Esophagus squamous epithelium (tissue), 5 donors: Measurements from ENCODE around the gene TMEM132E. TPM values are rescaled to one million over a fixed set of nuclear protein-coding genes. Genes with fewer than 3 reads are reported as not detected.

Experiments
- DNase-seq: peaks from one replicate; lab custom pipeline; 2025; lab: John Stamatoyannopoulos, UW
- H3K27ac ChIP-seq, 4 donors: fragments of 200-600 bp; sonication (generic); one replicate each; pipeline ENCODE4 v1.5.1; 2016 to 2019; ENCODE audit warnings: mild to moderate bottlenecking in 1 of 4
- H3K27me3 ChIP-seq, 4 donors: fragments of 200-600 bp; sonication (generic); 1 replicate in 3 of 4; 2 replicates in 1 of 4; pipeline versions ENCODE4 v1.5.1 to v1.6.0; 2017 to 2021; ENCODE audit warnings: antibody characterized with exemption in 1 of 4
- H3K36me3 ChIP-seq, 3 donors: fragments of 200-600 bp; sonication (generic); one replicate each; pipeline ENCODE4 v1.5.1; 2016 to 2019
- H3K4me1 ChIP-seq, 3 donors: fragments of 200-600 bp; sonication (generic); one replicate each; pipeline ENCODE4 v1.5.1; 2017 to 2019
- H3K4me3 ChIP-seq, 4 donors: fragments of 200-600 bp; sonication (generic); 1 replicate in 3 of 4; 2 replicates in 1 of 4; pipeline ENCODE4 v1.5.1; 2016 to 2019; ENCODE audit warnings: mild to moderate bottlenecking in 2 of 4, moderate library complexity in 1 of 4
- H3K9me3 ChIP-seq, 3 donors: fragments of 200-600 bp; sonication (generic); one replicate each; pipeline ENCODE4 v1.5.1; 2016 to 2019
- CTCF ChIP-seq, 6 experiments: fragments of 450-650 bp in 4 of 6; fragments of 200-600 bp in 2 of 6; sonication (generic) in 2 of 6; IDR thresholded peaks; one replicate each; pipeline ENCODE4 v1.5.1; 2016 to 2019; ENCODE audit warnings: antibody characterized with exemption in 6 of 6, mild to moderate bottlenecking in 4 of 6, moderate library complexity in 4 of 6
- POLR2A ChIP-seq, 4 donors: fragments of 450-650 bp; IDR thresholded peaks; one replicate each; pipeline ENCODE4 v1.6.1; 2017; ENCODE audit warnings: antibody characterized with exemption in 4 of 4, mild to moderate bottlenecking in 4 of 4, moderate library complexity in 3 of 4
- WGBS, 2 donors: methylation state at CpG; one replicate each; pipeline ENCODE4 v1.1.5; 2018; 5-methylcytosine and 5-hydroxymethylcytosine counted together
- intact Hi-C: fragments of 100-400 bp; cut with DNase I; formaldehyde crosslinking; loops from one replicate; pipeline ENCODE4 v1.15.0; 2022
- total RNA-seq, 4 donors: library from RNA; depleted of rRNA; stranded (reverse); fragments of >200 nt; gene quantifications; one replicate each; pipeline ENCODE4 v1.1.0, GENCODE V29; 2016
- donor health status: DM: yes; HTN: yes; CAD: no.

The TMEM132E gene
- total RNA-seq, 4 donors from 2014 or later: 0.19 TPM; not detected in 3

DNA sequence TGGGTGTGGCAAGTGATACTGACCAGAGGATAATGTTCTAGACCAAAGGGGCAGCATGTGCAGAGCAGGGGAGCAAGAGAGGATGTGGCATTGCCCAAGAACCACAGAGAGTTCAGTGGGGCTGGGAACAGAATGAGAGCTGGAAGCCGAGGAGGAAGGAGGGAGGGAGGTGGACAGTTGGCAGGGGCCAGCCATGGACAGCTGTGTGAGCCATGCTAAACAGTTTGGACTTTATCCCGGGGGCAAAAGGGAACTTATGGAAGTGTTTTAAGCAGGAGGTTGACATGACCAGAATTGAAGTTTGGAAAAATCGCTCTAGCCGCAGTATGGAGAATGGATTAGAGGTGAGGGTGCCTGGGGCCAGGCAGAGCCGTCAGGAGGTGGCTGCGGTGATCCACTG, 29.4 kb upstream of the TMEM132E start:
- no peak for DNase-seq
- H3K9me3 ChIP-seq: no peaks in the 10 kb centered on the region
- TF ChIP-seq POLR2A (IDR thresholded peaks at IDR 0.05) (no peak), CTCF (IDR thresholded peaks at IDR 0.05) (no peak)
- intact Hi-C loops: loop anchor here (10.0 kb wide), 1 partner anchor 575 kb away; the partner anchor contains the start of gene FNDC8
- no peaks in the 10 kb centered on the region for H3K36me3 ChIP-seq
- H3K27ac ChIP-seq: no peak overlapping the region
- no peak overlapping the region for H3K4me3 ChIP-seq
- H3K4me1 ChIP-seq: no peaks in the 10 kb centered on the region
- WGBS, 2 donors: 54 to 61% methylated on average over 6 of the region's 6 CpGs
- peaks cover 0 to 76% (median 0%) of the 10 kb centered on the region in 4 donors for H3K27me3 ChIP-seq

DNA sequence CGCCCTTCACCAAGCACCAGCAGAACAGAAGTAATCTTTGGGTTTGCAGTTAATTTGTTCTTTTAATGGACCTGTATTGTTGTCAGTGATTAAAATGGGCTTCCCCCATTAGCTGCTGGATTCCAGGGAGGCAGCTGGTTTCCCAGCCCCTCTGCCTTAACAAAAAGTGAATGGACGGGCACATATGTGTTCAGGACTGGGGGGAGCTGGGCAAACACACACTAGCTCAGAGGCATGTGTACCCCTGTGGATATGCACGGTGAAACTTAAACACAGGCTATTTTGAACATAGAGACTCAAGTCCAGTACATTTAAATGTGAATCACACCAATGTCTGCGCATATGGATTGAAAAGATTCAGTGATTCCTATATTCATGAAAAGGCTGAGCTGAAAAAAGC, 25.5 kb upstream of the TMEM132E start:
- intact Hi-C loops: no loop called here
- H3K27me3 ChIP-seq: peaks cover 0 to 71% (median 0%) of the 10 kb centered on the region in 4 donors
- WGBS, 2 donors: 56 to 73% methylated on average over 4 of the region's 4 CpGs
- no peaks in the 10 kb centered on the region for H3K9me3 ChIP-seq
- H3K27ac ChIP-seq: no peak overlapping the region
- H3K36me3 ChIP-seq: no peaks in the 10 kb centered on the region
- no peaks in the 10 kb centered on the region for H3K4me1 ChIP-seq
- TF ChIP-seq CTCF (IDR thresholded peaks at IDR 0.05) (no peak), POLR2A (IDR thresholded peaks at IDR 0.05) (no peak)
- H3K4me3 ChIP-seq: no peak overlapping the region
- no peak for DNase-seq

- Histone ChIP-seq H3K4me3 (no peak overlapping the region), H3K36me3 (no peaks in the 10 kb centered on the region), H3K27ac (no peak overlapping the region), H3K4me1 (no peaks in the 10 kb centered on the region), H3K9me3 (no peaks in the 10 kb centered on the region), H3K27me3 (peaks cover 0 to 57% (median 0%) of the 10 kb centered on the region in 4 donors)
- TF ChIP-seq CTCF (IDR thresholded peaks at IDR 0.05) (no peak), POLR2A (IDR thresholded peaks at IDR 0.05) (no peak)
- DNase-seq: no peak
- intact Hi-C loops: no loop called here
- WGBS, 2 donors: 16 to 18% methylated on average over 4 of the region's 4 CpGs
These were observed 23.0 kb upstream of the TMEM132E start for GRCh38 chr17:34556384-34556783.

- no peak for DNase-seq
- Histone ChIP-seq H3K36me3 (no peaks in the 10 kb centered on the region), H3K4me1 (no peaks in the 10 kb centered on the region), H3K9me3 (no peaks in the 10 kb centered on the region), H3K4me3 (no peak overlapping the region), H3K27ac (no peak overlapping the region), H3K27me3 (peaks cover 0 to 52% (median 0%) of the 10 kb centered on the region in 4 donors)
- TF ChIP-seq POLR2A (IDR thresholded peaks at IDR 0.05): no peak
- TF ChIP-seq CTCF (IDR thresholded peaks at IDR 0.05): no peak
- intact Hi-C loops: no loop called here
- 51 to 64% methylated on average over 2 of the region's 2 CpGs for WGBS, 2 donors
These were observed 22.5 kb upstream of the TMEM132E start for GRCh38 chr17:34556931-34557330.

DNA sequence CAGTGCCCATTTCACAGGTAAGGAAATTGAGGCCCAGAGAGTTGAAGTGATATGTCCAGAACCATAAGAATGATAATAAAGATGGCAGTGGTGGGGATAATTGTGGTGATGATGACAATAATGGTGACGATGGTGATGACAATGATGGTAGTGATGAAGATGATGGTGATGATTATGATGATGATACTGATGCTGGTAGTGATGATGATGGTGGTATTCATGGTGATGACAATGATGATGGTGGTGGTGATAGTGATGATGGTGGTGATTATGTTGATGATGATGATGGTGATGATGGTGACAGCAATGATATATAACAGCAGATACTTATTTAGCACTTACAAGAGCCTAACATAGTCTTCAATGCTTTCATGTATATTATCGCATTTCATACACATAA, 18.1 kb upstream of the TMEM132E start:
- H3K4me1 ChIP-seq: no peaks in the 10 kb centered on the region
- 66 to 89% methylated on average over 2 of the region's 2 CpGs for WGBS, 2 donors
- H3K4me3 ChIP-seq: no peak overlapping the region
- H3K27ac ChIP-seq: no peak overlapping the region
- no peaks in the 10 kb centered on the region for H3K36me3 ChIP-seq
- DNase-seq: no peak
- TF ChIP-seq POLR2A (IDR thresholded peaks at IDR 0.05) (no peak), CTCF (IDR thresholded peaks at IDR 0.05) (no peak)
- intact Hi-C loops: no loop called here
- H3K9me3 ChIP-seq: no peaks in the 10 kb centered on the region
- peaks cover 0 to 50% (median 0%) of the 10 kb centered on the region in 4 donors for H3K27me3 ChIP-seq
